ENCODE data around the gene NAPA.

The NAPA gene

GRCh38 chr19:47464675-47465419, 50.0 kb downstream of the NAPA start:
- in situ Hi-C loops (cut with HindIII; ENCODE audit: low sequenced_read_pairs) = no loop called here

DNA sequence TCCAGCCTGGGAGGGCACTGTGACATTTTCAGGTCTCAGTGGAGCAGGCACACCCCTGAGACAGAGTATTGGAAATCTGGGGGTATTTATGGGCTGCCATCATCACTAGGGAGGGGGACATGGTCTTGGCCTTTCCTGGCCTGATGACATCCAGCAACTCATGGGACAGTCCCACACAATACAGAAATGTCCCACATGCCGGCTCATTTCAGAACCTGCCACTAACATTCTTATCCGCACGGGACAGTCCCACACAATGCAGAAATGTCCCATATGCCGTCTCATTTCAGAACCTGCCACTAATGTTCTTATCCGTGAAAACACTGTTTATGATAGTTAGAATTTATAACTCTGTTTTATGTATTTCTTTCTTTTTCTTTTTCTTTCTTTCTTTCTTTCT, 53.0 kb downstream of the NAPA start:
- in situ Hi-C loops (cut with HindIII; ENCODE audit: low sequenced_read_pairs) = no loop called here

- in situ Hi-C loops (cut with HindIII; ENCODE audit: low sequenced_read_pairs) = no loop called here
Measured at GRCh38 chr19:47459477-47459876, 55.4 kb downstream of the NAPA start.

DNA sequence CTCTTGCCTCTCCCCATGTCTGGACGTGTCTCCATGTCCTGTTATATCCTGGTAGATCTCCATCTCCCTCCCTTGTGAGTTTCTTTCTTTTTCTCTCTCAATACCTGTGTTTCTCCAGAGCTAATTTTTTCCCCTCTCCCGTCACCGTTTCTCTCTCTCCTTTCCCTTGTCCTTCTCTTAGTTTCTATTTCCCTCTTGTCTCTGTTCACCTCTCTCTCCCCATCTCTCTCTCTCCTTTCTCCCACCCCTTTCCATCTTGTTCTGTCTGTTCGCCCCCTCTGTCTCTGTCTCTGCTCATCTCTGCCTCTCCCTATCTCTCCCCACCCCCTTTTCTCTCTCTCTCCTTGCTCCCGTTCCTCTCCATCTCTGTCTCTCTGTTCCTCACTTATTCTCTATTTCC, 56.2 kb downstream of the NAPA start:
- in situ Hi-C loops (cut with HindIII; ENCODE audit: low sequenced_read_pairs) = no loop called here

- in situ Hi-C loops (cut with HindIII; ENCODE audit: low sequenced_read_pairs) = no loop called here
Measured at GRCh38 chr19:47456721-47457474, 58.0 kb downstream of the NAPA start.

- in situ Hi-C loops (cut with HindIII; ENCODE audit: low sequenced_read_pairs) = no loop called here
Measured at GRCh38 chr19:47450478-47450877, 64.4 kb downstream of the NAPA start.

GRCh38 chr19:47448360-47448727, 66.5 kb downstream of the NAPA start:
- in situ Hi-C loops (cut with HindIII; ENCODE audit: low sequenced_read_pairs) = loop anchor here (5.0 kb wide), 3 partner anchors 59 to 214 kb away; no protein-coding TSS in a partner anchor

DNA sequence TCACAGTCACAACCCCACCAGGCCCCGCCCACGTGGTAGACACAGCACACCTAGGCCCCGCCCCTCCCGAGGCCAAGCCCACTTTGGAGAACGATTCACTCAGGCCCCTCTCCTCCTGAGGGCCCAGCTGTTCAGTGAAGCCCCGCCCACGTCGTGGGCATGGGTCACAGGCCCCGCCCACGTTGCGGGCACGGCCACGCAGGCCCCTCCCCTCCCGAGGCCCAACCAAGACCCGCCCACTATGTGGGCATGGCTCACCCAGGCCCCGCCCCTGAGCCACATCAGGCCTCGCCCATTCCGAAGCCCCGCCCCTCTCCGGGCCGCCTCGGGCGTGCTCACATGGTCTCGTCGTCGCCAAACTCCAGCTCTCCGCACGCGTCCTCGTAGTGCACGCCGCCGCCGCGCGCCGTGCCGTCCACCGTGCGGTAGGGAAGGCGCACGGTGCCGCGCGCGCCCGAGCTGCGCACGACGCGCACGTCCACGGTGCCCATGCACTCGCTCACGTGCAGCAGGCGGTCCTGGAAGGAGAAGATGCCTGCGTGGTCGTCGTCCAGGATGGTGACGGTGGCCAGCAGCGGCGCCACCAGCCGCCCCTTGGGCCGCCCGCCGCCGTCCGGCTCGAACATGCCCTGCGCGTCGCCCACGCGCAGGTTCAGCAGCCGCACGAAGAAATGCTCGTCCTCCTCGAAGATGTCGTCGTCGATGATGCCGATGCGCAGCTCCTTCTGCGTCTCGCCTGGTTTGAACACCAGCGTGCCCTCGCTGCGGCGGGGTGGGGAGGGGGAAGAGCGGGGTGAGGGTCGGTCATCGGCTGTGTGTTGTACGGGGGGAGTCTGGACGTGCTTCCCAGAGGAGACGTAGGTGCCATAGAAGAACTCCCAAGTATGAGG, 67.1 kb downstream of the NAPA start:
- in situ Hi-C loops (cut with HindIII; ENCODE audit: low sequenced_read_pairs) = loop anchor here (5.0 kb wide), 3 partner anchors 60 to 215 kb away; no protein-coding TSS in a partner anchor

DNA sequence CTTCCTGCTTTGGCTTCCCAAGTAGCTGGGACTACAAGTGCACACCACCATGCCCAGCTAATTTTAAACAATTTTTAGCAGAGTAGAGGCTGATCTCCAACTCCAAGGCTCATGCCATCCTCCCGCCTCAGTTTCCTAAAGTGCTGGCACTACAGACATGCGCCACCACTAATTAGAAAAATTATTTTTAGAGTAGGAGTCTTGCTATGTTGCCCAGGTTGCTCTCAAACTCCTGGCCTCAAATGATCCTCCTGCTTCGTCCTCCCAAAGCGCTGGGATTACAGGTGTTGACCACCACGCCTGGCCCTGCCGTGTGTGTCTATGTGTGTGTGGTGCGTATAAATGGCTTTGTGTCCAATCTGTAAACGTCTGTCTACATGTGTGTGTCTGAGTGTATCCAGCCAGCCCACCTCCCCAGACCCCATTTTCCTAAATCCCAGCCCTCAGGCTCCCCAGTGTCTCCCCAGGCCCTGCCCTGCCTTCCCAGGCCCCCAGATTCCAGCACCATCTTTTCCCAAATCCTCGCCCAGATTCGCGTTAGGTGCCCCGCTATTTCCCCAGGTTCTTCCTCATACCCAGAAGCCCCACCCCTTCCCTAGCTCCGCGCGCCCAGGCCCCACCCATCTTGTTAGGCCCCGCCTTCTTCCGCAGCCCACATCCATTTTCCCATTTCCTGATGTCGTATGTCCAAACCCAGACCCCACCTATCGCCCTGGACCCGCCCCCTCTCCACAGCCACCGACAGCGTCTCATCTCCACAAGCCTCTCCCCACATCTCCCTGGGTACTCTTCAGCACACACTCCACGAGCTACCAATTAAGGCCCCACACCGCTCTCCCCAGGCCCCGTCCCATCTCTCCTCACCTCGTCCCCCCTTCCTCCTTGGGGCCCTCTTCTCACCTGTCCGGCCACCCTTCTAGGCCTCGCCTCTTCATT, 68.1 kb downstream of the NAPA start:
- in situ Hi-C loops (cut with HindIII; ENCODE audit: low sequenced_read_pairs) = loop anchor here (5.0 kb wide), 3 partner anchors 60 to 215 kb away; no protein-coding TSS in a partner anchor

DNA sequence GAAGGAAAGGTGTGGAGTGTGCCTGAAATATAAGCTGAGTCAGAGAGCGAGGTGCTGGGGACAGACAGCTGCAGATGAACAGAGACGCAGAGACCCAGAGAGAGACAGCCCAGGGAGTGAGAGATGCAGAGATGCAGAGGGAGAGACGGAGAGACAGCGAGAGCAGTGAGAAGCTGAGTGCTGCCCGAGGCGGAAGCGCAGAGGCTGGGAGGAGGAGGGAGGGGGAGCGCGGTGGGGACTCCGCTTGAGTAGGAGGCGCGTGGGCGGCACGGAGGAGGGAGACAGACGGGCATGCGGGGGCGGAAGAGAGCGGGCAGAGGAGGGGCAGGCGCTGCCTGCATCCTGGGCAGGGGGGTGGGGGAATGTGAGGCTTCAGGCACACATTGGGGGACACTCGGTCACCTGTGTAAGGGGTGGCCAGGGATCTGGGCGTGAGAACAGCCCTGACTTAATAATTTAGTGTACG, 68.9 kb downstream of the NAPA start:
- in situ Hi-C loops (cut with HindIII; ENCODE audit: low sequenced_read_pairs) = loop anchor here (5.0 kb wide), 3 partner anchors 61 to 216 kb away; no protein-coding TSS in a partner anchor

- in situ Hi-C loops (cut with HindIII; ENCODE audit: low sequenced_read_pairs) = loop anchor here (5.0 kb wide), 3 partner anchors 62 to 217 kb away; no protein-coding TSS in a partner anchor
Measured at GRCh38 chr19:47445527-47445926, 69.3 kb downstream of the NAPA start.

GRCh38 chr19:47444388-47444821, 70.5 kb downstream of the NAPA start:
- in situ Hi-C loops (cut with HindIII; ENCODE audit: low sequenced_read_pairs) = no loop called here

DNA sequence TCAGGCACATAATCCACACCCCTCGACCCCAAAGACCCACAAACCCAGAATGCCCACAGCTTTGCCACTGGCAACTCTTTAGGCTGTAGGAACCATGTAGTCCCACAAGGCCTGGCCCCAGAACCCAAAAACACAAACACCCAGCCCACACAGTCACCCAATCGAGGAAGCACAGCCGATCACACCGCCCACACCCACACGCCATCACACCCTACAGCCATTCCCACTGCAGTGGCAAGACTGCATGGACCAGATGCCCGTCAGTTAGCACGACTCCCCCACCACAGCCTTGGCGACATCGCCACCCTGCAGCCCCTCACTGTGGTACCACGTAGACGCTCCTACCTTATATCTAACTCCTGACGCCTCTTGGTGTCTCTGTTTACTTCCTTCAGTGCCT, 71.5 kb downstream of the NAPA start:
- in situ Hi-C loops (cut with HindIII; ENCODE audit: low sequenced_read_pairs) = no loop called here

DNA sequence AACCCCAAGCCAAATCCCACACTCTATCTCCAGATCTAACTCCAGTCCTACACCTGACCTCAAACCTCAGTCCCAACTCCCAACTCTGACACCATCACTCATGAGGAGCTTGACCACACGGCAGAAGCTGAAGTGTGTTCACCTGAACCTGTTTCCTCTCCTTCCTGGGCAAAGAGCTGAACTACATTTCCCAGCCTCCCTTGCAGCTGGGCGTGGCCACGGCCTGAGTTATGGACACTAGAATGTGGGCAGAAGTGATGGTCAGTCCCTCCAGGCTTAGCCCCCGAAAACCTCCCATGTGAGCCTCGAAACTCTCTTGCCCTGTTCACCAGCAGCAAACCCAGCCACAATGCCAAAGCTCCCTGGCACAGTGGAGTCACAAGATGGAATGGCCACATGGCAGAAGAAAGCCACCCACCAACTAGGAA, 76.1 kb downstream of the NAPA start:
- in situ Hi-C loops (cut with HindIII; ENCODE audit: low sequenced_read_pairs) = no loop called here

Data from endothelial cell of hepatic sinusoid (primary cell).